HG03571 (cell line): ENCODE data around the gene RAB7B.
"Not testable (repeated sequence)": the region's sequence is repeated elsewhere in the genome, so short reads cannot be mapped to it uniquely, and the experiment has no call there.

Source experiments
- ATAC-seq: cut with Tn5 transposase; IDR thresholded peaks from one replicate; pipeline ENCODE4 v1.9.1; 2021; ENCODE audit not compliant: unreplicated experiment

Gene RAB7B

GRCh38 chr1:205998457-205999241, 4.5 kb downstream of the RAB7B start:
- no peak for ATAC-seq

DNA sequence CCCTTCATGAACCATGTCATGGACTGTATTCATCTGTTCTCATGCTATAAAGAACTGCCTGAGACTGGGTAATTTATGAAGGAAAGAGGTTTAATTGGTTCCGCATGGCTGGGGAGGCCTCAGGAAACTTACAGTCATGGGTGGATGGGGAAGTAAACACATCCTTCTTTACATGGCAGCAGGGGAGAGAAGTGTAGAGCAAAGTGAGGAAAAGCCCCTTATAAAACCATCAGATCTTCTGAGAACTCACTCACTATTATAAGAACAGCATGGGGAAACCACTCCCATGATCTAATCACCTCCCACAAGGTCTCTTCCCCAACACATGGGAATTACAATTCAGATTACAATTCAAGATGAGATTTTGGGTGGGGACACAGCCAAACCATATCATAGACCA, 6.6 kb downstream of the RAB7B start:
- ATAC-seq, result not testable (repeated sequence)

DNA sequence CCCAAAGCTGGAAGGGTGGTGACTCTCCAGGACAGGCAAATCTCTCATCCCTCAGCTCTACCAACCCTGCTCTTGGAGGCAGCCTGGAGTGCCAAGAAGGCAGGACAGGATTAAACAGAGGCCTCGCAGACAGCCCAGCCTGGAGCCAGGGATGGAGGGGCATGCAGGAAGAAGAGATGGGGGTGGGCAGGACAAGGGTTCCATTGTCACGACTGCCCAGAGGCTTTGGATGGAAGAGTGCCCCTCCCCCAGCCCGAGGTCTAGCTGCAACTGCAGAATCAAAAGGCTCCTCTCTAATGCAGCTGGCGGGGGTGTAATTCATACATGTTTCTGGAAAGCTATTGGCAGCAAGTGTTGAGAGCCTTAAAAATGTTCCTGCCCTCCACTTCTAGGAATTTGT, 8.8 kb downstream of the RAB7B start:
- ATAC-seq, result no peak

DNA sequence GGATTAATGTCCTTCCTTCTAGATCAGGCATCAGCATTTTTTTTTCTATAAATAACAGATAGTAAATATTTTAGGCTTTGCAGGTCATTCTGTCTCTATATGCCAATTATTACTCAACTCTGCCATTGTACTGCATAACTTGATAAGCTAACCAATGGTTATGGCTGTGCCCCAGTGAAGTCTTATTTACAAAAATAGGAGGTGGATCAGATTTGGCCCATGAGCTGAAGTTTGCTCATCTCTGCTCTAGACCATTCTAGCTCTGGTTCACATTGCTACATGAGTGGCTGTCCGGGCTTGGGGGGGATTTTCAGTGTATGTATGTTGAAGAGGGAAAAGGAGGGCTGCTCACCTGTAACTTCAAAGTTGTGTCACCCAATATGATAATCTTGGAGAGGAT, 10.1 kb downstream of the RAB7B start:
- ATAC-seq, result no peak

- ATAC-seq, result no peak
Measured at GRCh38 chr1:205992218-205992882, 10.8 kb downstream of the RAB7B start.

DNA sequence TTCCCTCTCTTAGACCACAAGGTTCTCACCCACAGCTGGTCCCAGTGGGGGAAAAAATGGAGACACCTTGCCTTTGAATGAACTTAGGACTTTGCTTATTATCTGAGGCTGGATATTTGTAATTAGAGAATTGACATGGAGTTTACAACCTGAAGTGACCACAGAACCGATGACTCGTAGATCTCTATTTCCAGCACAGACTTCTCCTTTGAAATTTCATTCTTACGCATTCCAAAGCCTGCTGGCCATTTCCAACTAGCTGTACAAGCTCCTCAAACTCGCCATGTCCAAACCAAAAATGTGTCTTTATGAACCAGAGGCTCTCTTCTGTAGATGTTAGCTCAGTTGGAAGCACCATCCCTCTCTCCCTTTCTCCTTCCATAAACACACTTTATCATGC, 12.0 kb downstream of the RAB7B start:
- ATAC-seq, result no peak

DNA sequence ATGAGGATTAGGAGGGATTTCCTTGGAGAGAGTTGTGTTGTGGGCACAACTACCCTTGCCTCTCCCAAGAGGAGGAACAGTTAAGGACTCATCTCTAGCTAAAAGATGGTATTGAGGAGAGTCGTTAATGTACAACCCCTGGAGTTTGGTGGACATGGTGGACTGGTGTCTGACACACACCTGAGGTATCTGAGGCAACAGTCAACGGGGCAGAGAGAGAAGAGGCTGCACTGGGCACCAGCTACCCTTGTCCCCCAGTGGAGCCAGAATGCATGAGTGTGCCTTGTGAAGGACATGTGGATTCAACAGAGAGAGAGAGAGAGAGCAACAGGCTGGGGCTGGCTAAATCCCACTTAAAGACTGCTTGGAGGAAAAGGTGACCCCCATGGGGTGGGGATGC, 13.0 kb downstream of the RAB7B start:
- no peak for ATAC-seq

DNA sequence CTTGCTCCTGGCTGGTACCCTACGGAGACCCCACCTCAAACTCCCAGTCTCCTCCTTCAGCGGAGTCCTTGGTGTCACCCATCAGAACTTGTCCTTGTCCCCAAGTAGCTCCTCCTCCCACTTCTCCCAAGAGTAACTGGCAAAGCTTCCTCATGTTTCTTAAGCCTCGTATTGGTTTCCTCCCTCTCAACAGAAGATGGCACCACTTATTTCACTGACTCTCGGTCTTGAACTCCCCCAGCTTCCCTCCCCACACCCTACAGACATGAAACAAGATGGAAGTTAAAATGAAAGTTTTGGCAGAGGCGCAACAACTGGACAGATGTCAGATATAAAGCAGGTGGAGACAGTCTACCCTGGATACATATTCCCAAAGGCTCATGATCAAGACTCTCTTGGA, 13.4 kb downstream of the RAB7B start:
- no peak for ATAC-seq

- ATAC-seq, result no peak
Measured at GRCh38 chr1:205988585-205988995, 14.6 kb downstream of the RAB7B start.

- no peak for ATAC-seq
Measured at GRCh38 chr1:205986861-205987260, 16.3 kb downstream of the RAB7B start.

DNA sequence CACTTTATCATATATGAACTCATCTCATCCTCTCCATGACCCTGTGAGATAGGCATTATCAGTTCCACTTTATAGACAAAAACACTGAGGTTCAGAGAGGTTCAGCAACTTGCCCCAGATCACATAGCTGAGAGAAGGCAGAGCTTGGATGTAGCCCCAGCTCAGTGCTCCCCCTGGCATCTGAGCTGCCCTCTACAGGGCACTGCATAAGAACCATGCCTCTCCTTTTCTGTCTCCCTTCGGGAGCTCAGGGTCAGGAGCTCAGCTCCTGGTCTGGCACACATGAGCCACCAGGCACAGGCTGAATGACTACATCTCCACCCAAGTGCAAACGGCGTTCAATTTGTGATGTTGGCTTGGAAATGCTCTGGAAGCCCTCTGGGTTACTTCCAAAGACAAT, 16.9 kb downstream of the RAB7B start:
- ATAC-seq, result no peak

DNA sequence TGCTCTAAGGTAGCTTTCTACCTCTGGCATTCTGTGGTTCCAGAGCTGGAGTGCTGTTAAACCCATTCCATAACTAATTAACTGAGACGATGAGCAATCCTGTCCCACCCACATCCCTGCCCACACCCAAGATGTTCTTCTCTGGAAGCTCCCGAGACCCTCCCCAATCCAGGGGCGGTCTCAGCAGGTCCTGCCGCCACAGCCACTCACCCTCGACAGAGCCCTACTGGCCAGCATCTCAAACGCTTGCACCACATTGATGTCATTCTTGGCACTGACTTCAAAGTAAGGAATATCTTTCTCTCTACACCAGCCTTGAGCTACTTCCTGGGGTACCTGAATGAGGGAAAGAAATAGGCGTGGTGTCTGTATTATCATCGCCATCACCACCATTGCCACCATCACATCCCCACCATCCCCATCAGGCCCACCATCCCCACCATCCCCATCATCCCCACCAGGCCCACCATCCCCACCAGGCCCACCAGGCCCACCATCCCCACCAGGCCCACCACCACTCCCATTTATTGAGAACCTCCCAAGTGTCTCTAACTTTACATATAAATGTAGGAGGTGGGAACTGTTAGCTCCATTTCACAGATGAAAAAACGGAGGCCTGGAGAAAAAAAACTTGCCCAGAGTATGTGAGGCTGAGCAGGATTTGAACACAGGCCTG, 17.7 kb downstream of the RAB7B start:
- no peak for ATAC-seq

- ATAC-seq, result no peak
Measured at GRCh38 chr1:205983925-205984725, 19.1 kb downstream of the RAB7B start.

- ATAC-seq, result no peak
Measured at GRCh38 chr1:205981257-205981656, 21.9 kb downstream of the RAB7B start.

- no peak for ATAC-seq
Measured at GRCh38 chr1:205980237-205980870, 22.8 kb downstream of the RAB7B start.

- ATAC-seq, result no peak
Measured at GRCh38 chr1:205979301-205979700, 23.9 kb downstream of the RAB7B start.

- no peak for ATAC-seq
Measured at GRCh38 chr1:205978676-205979075, 24.5 kb downstream of the RAB7B start.

DNA sequence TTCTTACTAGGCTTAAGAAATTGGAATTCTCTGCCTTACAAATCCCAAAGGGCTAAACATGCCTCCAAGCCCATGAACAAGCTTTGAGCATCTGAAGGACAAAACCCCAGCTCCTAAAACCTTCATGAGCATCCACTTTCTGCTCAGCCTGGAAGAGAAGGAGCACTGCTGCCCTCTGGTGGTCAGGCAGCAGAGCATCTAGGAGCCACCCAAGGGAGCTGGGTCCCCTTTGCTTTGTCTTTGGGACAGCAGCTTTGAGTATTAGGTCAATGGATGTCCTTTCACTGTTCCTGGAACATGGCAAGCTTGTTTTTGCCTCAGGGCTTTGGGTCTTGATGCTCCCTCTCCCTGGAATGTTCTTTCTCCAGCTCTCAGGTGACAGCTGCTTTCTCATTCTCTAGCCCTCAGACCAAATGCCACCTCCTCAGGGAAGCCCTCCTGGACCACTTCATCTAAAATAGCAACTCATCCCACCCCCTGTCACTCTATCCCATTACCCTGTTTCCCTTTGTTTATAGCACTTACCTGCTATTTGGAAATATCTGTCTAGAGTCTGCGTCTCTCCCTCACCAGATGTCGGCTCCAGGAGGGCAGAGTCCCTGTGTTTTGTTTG, 25.7 kb downstream of the RAB7B start:
- ATAC-seq, result no peak

GRCh38 chr1:205976708-205977401, 26.3 kb downstream of the RAB7B start:
- ATAC-seq, result no peak

GRCh38 chr1:205976036-205976435, 27.2 kb downstream of the RAB7B start:
- ATAC-seq, result no peak
